SH-SY5Y (cell line): ENCODE measurements around the gene TRPV3.

Experiments
- GATA2 ChIP-seq: IDR thresholded peaks from 2 replicates; pipeline ENCODE4 v1.6.1; 2011; ENCODE audit warnings: mild to moderate bottlenecking, low read depth, low read length
- GATA3 ChIP-seq: IDR thresholded peaks from 2 replicates; pipeline ENCODE4 v1.6.1; 2011; ENCODE audit warnings: low read depth, mild to moderate bottlenecking, low read length, moderate library complexity

TRPV3 gene

GRCh38 chr17:3502466-3502865 lies 55.1 kb downstream of the TRPV3 start:
- TF ChIP-seq GATA3, result no peak

GRCh38 chr17:3501344-3501743 lies 56.3 kb downstream of the TRPV3 start:
- TF ChIP-seq GATA3 (no peak), GATA2 (no peak)

- no peak for TF ChIP-seq GATA2
- TF ChIP-seq GATA3, result no peak
These were observed 60.5 kb downstream of the TRPV3 start for GRCh38 chr17:3497101-3497500.

GRCh38 chr17:3485481-3486068 lies 72.0 kb downstream of the TRPV3 start:
- no peak for TF ChIP-seq GATA3
- TF ChIP-seq GATA2, result no peak

- TF ChIP-seq GATA3, result no peak
- TF ChIP-seq GATA2, result no peak
These were observed 74.8 kb downstream of the TRPV3 start for GRCh38 chr17:3482852-3483251.

- TF ChIP-seq GATA2 (no peak), GATA3 (no peak)
These were observed 77.6 kb downstream of the TRPV3 start for GRCh38 chr17:3479988-3480387.

- no peak for TF ChIP-seq GATA2
- no peak for TF ChIP-seq GATA3
These were observed 81.6 kb downstream of the TRPV3 start, which contains the start of gene ASPA for GRCh38 chr17:3475812-3476610. Gene ASPA (plus strand): TSS chr17:3475997. CDS start chr17:3476160, 163 bp downstream.

DNA sequence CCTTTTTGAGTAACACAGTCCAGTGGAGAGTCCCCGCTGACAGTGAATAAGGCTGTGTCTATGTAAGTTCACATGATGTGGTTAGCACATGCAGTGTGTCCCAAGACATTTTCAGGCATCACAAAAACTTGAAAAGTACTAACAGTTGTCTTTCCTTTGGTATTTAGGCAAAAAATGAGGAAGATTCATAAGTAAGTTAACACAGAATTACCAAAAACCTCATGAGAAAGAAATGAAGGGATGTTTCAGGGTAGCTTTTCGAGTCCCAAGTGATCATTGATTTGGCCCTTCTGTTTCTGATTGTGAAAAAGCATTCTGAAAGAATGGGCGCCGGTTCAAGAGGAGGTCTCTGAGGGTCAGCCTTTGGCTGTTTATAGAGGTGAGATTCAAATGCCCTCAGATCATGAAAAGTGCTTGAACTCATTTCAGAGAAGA lies 82.3 kb downstream of the TRPV3 start:
- TF ChIP-seq GATA3 (no peak), GATA2 (no peak)

GRCh38 chr17:3474212-3474611 lies 83.4 kb downstream of the TRPV3 start:
- no peak for TF ChIP-seq GATA2

DNA sequence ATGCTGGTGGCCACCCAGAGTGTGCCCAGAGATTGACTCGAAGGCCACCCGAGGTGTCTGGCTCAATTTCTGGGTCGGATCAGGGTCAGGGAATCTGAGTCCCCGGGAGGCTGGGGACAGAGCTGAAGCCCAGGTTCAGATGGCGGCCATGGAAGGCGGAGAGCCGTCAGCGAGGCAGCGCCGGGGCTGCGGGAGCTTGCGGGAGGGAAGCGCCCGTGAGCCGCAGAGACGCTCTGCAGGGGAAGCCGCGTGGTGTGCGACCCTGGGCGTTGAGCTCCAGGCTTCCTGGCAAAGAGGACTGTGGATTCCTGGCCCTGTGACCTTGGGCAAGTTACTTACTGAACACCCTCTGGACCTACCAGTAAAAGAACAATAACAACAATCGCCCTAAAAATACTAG lies 85.5 kb downstream of the TRPV3 start:
- TF ChIP-seq GATA3, result no peak
- TF ChIP-seq GATA2, result no peak

DNA sequence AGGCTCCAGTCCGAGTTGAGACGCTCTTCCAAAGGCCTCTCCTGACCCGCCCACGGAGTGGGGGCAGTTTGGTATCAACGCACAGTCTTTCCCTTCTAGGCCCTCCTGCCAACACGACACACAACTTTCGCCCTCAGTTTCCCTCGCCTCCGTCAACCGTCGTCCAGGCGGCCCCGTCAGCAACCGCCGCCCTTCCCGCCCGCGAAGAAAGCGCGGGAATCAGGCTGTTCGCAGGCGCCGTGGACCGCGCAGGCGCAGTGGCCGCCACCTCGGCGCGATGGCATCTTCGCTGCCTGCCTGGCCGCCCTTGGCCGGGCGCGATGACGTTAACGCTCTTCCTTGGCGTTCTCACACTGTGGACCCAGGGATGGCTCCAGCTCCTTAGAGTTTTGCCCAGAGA lies 86.0 kb downstream of the TRPV3 start, which contains the start of gene SPATA22:
TSS of gene SPATA22 (minus strand) at position 221 of the 400 bp plus-strand sequence. CDS start 2,494 bp downstream, outside the sequence.
- no peak for TF ChIP-seq GATA2
- TF ChIP-seq GATA3, result no peak

DNA sequence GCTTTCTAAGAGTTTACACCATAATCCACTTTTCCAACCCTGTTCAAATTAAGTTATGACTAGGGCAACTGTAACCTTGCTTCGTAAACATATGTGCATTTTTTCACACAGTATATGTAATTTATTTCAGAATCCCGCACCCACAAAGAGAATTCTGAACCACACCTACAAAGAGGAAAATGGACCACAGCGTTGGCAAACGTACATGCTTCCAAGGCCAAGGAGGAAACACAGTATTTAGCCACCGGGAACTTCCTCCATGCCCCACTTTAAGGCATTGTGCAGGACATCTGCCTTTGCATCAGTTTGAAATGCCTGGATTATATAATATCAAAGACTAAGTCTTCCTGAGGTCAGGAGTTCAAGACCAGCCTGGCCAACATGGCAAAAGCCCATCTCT lies 88.1 kb downstream of the TRPV3 start:
- TF ChIP-seq GATA3, result no peak
- TF ChIP-seq GATA2, result no peak
